GM21360 (cell line): ENCODE data around the gene TARBP1.
"Not testable (repeated sequence)": the region's sequence is repeated elsewhere in the genome, so short reads cannot be mapped to it uniquely, and the experiment has no call there.

ENCODE experiments used
- ATAC-seq: cut with Tn5 transposase; IDR thresholded peaks from one replicate; pipeline ENCODE4 v1.9.1; 2021; ENCODE audit warnings: mild to moderate bottlenecking, moderate library complexity; ENCODE audit not compliant: unreplicated experiment

TARBP1 gene

GRCh38 chr1:234478481-234479309 is at the start of gene TARBP1:
TARBP1 (minus strand) TSS chr1:234479179; CDS start chr1:234479103, 76 bp downstream.
- peak; percentile 62 for ATAC-seq

GRCh38 chr1:234528074-234528865 is 49.3 kb upstream of the TARBP1 start:
- ATAC-seq = no peak

- ATAC-seq = no peak
These were observed 48.4 kb upstream of the TARBP1 start for GRCh38 chr1:234527346-234527745.

- ATAC-seq = no peak
These were observed 47.9 kb upstream of the TARBP1 start for GRCh38 chr1:234526922-234527321.

GRCh38 chr1:234525099-234525799 is 46.3 kb upstream of the TARBP1 start:
- ATAC-seq = no peak

GRCh38 chr1:234521836-234522235 is 42.9 kb upstream of the TARBP1 start:
- ATAC-seq = no peak

GRCh38 chr1:234520908-234521817 is 42.2 kb upstream of the TARBP1 start:
- no peak for ATAC-seq

- ATAC-seq = no peak
These were observed 40.5 kb upstream of the TARBP1 start for GRCh38 chr1:234519506-234519905.

GRCh38 chr1:234518876-234519275 is 39.9 kb upstream of the TARBP1 start:
- no peak for ATAC-seq

- ATAC-seq = not testable (repeated sequence)
These were observed 39.1 kb upstream of the TARBP1 start for GRCh38 chr1:234518086-234518485.

GRCh38 chr1:234517110-234517802 is 38.3 kb upstream of the TARBP1 start:
- no peak for ATAC-seq

- ATAC-seq = no peak
These were observed 36.9 kb upstream of the TARBP1 start for GRCh38 chr1:234515821-234516241.

- ATAC-seq = no peak
These were observed 36.4 kb upstream of the TARBP1 start for GRCh38 chr1:234515411-234515810.

- no peak for ATAC-seq
These were observed 33.5 kb upstream of the TARBP1 start for GRCh38 chr1:234512451-234512861.

- no peak for ATAC-seq
These were observed 30.7 kb upstream of the TARBP1 start for GRCh38 chr1:234509457-234510328.

GRCh38 chr1:234507626-234508387 is 28.8 kb upstream of the TARBP1 start:
- ATAC-seq = no peak

GRCh38 chr1:234507089-234507488 is 28.1 kb upstream of the TARBP1 start:
- no peak for ATAC-seq

- ATAC-seq = no peak
These were observed 26.8 kb upstream of the TARBP1 start for GRCh38 chr1:234505769-234506102.
